HCT116 (cell line): ENCODE results near the gene CIDEA. TPM values are rescaled to one million over a fixed set of nuclear protein-coding genes. Genes with fewer than 3 reads are reported as not detected.

Experiments
- ATAC-seq: fragments of 200-7000 bp; cut with Tn5 transposase; 2 replicates; pipeline ENCODE4 v1.9.1; 2020; ENCODE audit warnings: mild to moderate bottlenecking, moderate library complexity
- BruUV-seq: library from RNA; stranded (reverse); fragments of 400-500 nt; replicated peaks from 2 replicates; lab custom pipeline; 2021; lab: Mats Ljungman, UMichigan
- CTCF ChIA-PET: fragments of 300-600 bp; sonication (Branson Sonifier 250); formaldehyde crosslinking; loops from one replicate; lab custom pipeline; 2021; ENCODE audit warnings: antibody characterized with exemption; lab: Charles Lee
- POLR2A ChIA-PET: fragments of 300-600, 350-600 bp; sonication (Branson Sonifier 250); formaldehyde crosslinking; loops from one replicate; lab custom pipeline; 2021; ENCODE audit warnings: antibody characterized with exemption; lab: Charles Lee
- RAD21 ChIA-PET, 2 experiments: fragments of 300-600 bp; sonication (Branson Sonifier 250); formaldehyde crosslinking; loops; one replicate each; lab custom pipeline; 2023; ENCODE audit warnings: low total read pairs in 2 of 2; ENCODE audit not compliant: uncharacterized antibody in 2 of 2, unreplicated experiment in 2 of 2, low non-redundant PET in 1 of 2; lab: Charles Lee
- DNase-seq: peaks from one replicate; pipeline ENCODE4 v3.0.0-alpha.2; 2010; ENCODE audit warnings: low read depth, low spot score
- H2AFZ ChIP-seq: fragments of 200-600 bp; shearing (Covaris generic), sonication (generic); 2 replicates; pipeline ENCODE4 v1.6.1; 2017; ENCODE audit warnings: low read depth, mixed run types, mixed read lengths, antibody characterized with exemption, low read length; ENCODE audit not compliant: poor library complexity, severe bottlenecking
- H3K27ac ChIP-seq: 2 replicates; pipeline ENCODE4 v1.5.1; 2012; ENCODE audit warnings: low read depth, low read length
- H3K27me3 ChIP-seq: fragments of 200-600 bp; sonication (generic); 2 replicates; pipeline ENCODE4 v1.6.1; 2016; ENCODE audit warnings: mixed run types, low read length, mixed read lengths; ENCODE audit not compliant: insufficient read depth
- H3K36me3 ChIP-seq, 2 experiments: fragments of 200-500 bp in 1 of 2; fragments of 200-600 bp in 1 of 2; sonication (Bioruptor generic) in 1 of 2; sonication (generic) in 1 of 2; 2 replicates each; pipeline versions ENCODE4 v1.5.1 to v1.6.1; 2014 to 2016; ENCODE audit warnings: low read length in 2 of 2, inconsistent platforms in 1 of 2, mixed read lengths in 1 of 2, mixed run types in 1 of 2; ENCODE audit not compliant: insufficient read depth in 2 of 2, control insufficient read depth in 1 of 2
- H3K4me1 ChIP-seq, 2 experiments: fragments of 200-600 bp in 1 of 2; sonication (generic) in 1 of 2; 2 replicates each; pipeline versions ENCODE4 v1.5.1 to v1.6.1; 2012 to 2017; ENCODE audit warnings: low read length in 2 of 2, inconsistent platforms in 1 of 2, mild to moderate bottlenecking in 1 of 2, mixed read lengths in 1 of 2, mixed run types in 1 of 2, moderate library complexity in 1 of 2; ENCODE audit not compliant: insufficient read depth in 2 of 2, control insufficient read depth in 1 of 2
- H3K4me2 ChIP-seq: fragments of 200-600 bp; sonication (generic); 2 replicates; pipeline ENCODE4 v1.6.1; 2017; ENCODE audit warnings: mixed run types, low read length, mixed read lengths
- H3K4me3 ChIP-seq, 2 experiments: fragments of 200-600 bp in 1 of 2; sonication (generic) in 1 of 2; replicated peaks in 1 of 2; 2 replicates each; pipeline ENCODE4 v1.5.1; 2011 to 2016; ENCODE audit warnings: low read length in 2 of 2, control low read depth in 1 of 2, low read depth in 1 of 2, mild to moderate bottlenecking in 1 of 2, mixed read lengths in 1 of 2, mixed run types in 1 of 2
- H3K79me2 ChIP-seq: fragments of 200-600 bp; sonication (generic); 2 replicates; pipeline ENCODE4 v1.6.1; 2017; ENCODE audit warnings: mild to moderate bottlenecking, mixed run types, low read length, moderate library complexity, mixed read lengths; ENCODE audit not compliant: insufficient read depth
- H3K9ac ChIP-seq: fragments of 200-600 bp; sonication (generic); 2 replicates; pipeline ENCODE4 v1.6.1; 2016; ENCODE audit warnings: low read length, mixed read lengths
- H3K9me2 ChIP-seq: fragments of 200-600 bp; sonication (generic), shearing (Covaris generic); 2 replicates; pipeline ENCODE4 v1.6.1; 2017; ENCODE audit warnings: mixed run types, mild to moderate bottlenecking, moderate library complexity; ENCODE audit not compliant: insufficient read depth
- H3K9me3 ChIP-seq, 2 experiments: fragments of 200-500 bp in 1 of 2; fragments of 200-600 bp in 1 of 2; sonication (Bioruptor generic) in 1 of 2; sonication (generic) in 1 of 2; 2 replicates each; pipeline ENCODE4 v1.6.1; 2014 to 2017; ENCODE audit warnings: low read length in 2 of 2, mixed read lengths in 2 of 2, inconsistent platforms in 1 of 2, low read depth in 1 of 2, mild to moderate bottlenecking in 1 of 2, mixed run types in 1 of 2, moderate library complexity in 1 of 2; ENCODE audit not compliant: control insufficient read depth in 1 of 2, insufficient read depth in 1 of 2
- H4K20me1 ChIP-seq: fragments of 200-600 bp; sonication (generic), shearing (Covaris generic); 2 replicates; pipeline ENCODE4 v1.6.1; 2017; ENCODE audit warnings: mixed run types, mild to moderate bottlenecking, moderate library complexity; ENCODE audit not compliant: insufficient read depth
- CBX3 ChIP-seq: IDR thresholded peaks from 2 replicates; pipeline ENCODE4 v1.6.1; 2012; ENCODE audit warnings: low read depth
- CTCF ChIP-seq, 3 experiments: fragments of 200-600 bp in 1 of 3; sonication (generic) in 1 of 3; IDR thresholded peaks in 2 of 3; conservative IDR thresholded peaks in 1 of 3; 2 replicates each; pipeline ENCODE4 v1.5.1; 2012 to 2017; ENCODE audit warnings: low read depth in 2 of 3, low read length in 2 of 3, antibody characterized with exemption in 1 of 3, borderline replicate concordance in 1 of 3, control low read depth in 1 of 3, mild to moderate bottlenecking in 1 of 3, mixed read lengths in 1 of 3, mixed run types in 1 of 3, moderate library complexity in 1 of 3; ENCODE audit not compliant: insufficient read depth in 1 of 3
- EGR1 ChIP-seq: IDR thresholded peaks from 2 replicates; pipeline ENCODE4 v1.6.1; 2012; ENCODE audit warnings: low read depth
- ELF1 ChIP-seq: IDR thresholded peaks from 2 replicates; pipeline ENCODE4 v1.6.1; 2012; ENCODE audit warnings: low read depth, borderline replicate concordance
- EZH2 ChIP-seq: fragments of 200-600 bp; sonication (generic); IDR thresholded peaks from 2 replicates; pipeline ENCODE4 v1.6.1; 2017; ENCODE audit warnings: antibody characterized with exemption, mixed run types
- EZH2phosphoT487 ChIP-seq: fragments of 200-600 bp; IDR thresholded peaks from 2 replicates; pipeline ENCODE4 v1.6.1; 2018; ENCODE audit warnings: antibody characterized with exemption, borderline replicate concordance
- POLR2A ChIP-seq: IDR thresholded peaks from 2 replicates; pipeline ENCODE4 v1.7.0; 2011; ENCODE audit warnings: borderline replicate concordance; ENCODE audit not compliant: insufficient read depth, insufficient read length; ENCODE audit errors: extremely low read depth
- RAD21 ChIP-seq: IDR thresholded peaks from 2 replicates; pipeline ENCODE4 v1.6.1; 2012; ENCODE audit warnings: low read depth, mild to moderate bottlenecking
- SP1 ChIP-seq: IDR thresholded peaks from 2 replicates; pipeline ENCODE4 v1.6.1; 2012; ENCODE audit warnings: low read depth
- SRF ChIP-seq: IDR thresholded peaks from 2 replicates; pipeline ENCODE4 v1.6.1; 2012; ENCODE audit warnings: low read depth
- ZFX ChIP-seq: fragments of 450-650 bp; IDR thresholded peaks from 2 replicates; pipeline ENCODE4 v1.6.1; 2017
- intact Hi-C: fragments of 100-400 bp; cut with micrococcal nuclease; formaldehyde crosslinking; loops from 2 replicates; pipeline ENCODE4 v1.10.0; 2022
- total RNA-seq: library from RNA; stranded (reverse); gene quantifications from one replicate; pipeline ENCODE4 v1.2.1, GENCODE V29; 2021; ENCODE audit not compliant: unreplicated experiment

The CIDEA gene
- total RNA-seq, 1 experiment from 2014 or later, result not detected

- H3K4me2 ChIP-seq, result no peak overlapping the region
- no peak for DNase-seq
- no peak for TF ChIP-seq ZFX
- TF ChIP-seq ELF1, result no peak
- no peak for TF ChIP-seq EZH2phosphoT487
- no peak for TF ChIP-seq RAD21
- TF ChIP-seq EZH2, result no peak
- TF ChIP-seq CTCF (IDR thresholded peaks at IDR 0.05 in 2 of 3, conservative IDR thresholded peaks at IDR 0.05 in 1 of 3; ENCODE audit: borderline replicate concordance in 1 of 3, insufficient read depth in 1 of 3, low read depth in 2 of 3, low read length in 2 of 3), result no peak
- no peak for TF ChIP-seq POLR2A
- TF ChIP-seq SP1, result no peak
- intact Hi-C loops, result no loop called here
- no peak overlapping the region for H3K4me3 ChIP-seq
- no peaks in the 10 kb centered on the region for H3K27me3 ChIP-seq
- no peaks in the 10 kb centered on the region for H3K9me3 ChIP-seq
- no TSS peak for BruUV-seq
- no peaks in the 10 kb centered on the region for H3K79me2 ChIP-seq
- ATAC-seq, result no peak
- no peaks in the 10 kb centered on the region for H3K36me3 ChIP-seq
- POLR2A ChIA-PET, result no interaction called here
- H4K20me1 ChIP-seq, result no peaks in the 10 kb centered on the region
- H3K4me1 ChIP-seq, result peaks cover 16 to 38% of the 10 kb centered on the region in 2 experiments
- RAD21 ChIA-PET, result no interaction called here
- no peak overlapping the region for H3K9ac ChIP-seq
- no peak overlapping the region for H2AFZ ChIP-seq
- no peaks in the 10 kb centered on the region for H3K9me2 ChIP-seq
- no peak overlapping the region for H3K27ac ChIP-seq
- CTCF ChIA-PET, result no interaction called here
Measured at GRCh38 chr18:12291690-12292089, 37.5 kb downstream of the CIDEA start.

GRCh38 chr18:12293831-12294230 is 39.7 kb downstream of the CIDEA start:
- H4K20me1 ChIP-seq, result no peaks in the 10 kb centered on the region
- H3K9ac ChIP-seq, result no peak overlapping the region
- no peak overlapping the region for H3K27ac ChIP-seq
- H3K4me2 ChIP-seq, result no peak overlapping the region
- no peak for TF ChIP-seq EGR1
- no peak for TF ChIP-seq CBX3
- no peak for TF ChIP-seq SRF
- TF ChIP-seq CTCF (IDR thresholded peaks at IDR 0.05 in 2 of 3, conservative IDR thresholded peaks at IDR 0.05 in 1 of 3; ENCODE audit: borderline replicate concordance in 1 of 3, insufficient read depth in 1 of 3, low read depth in 2 of 3, low read length in 2 of 3), result no peak
- no peak for TF ChIP-seq ELF1
- no peaks in the 10 kb centered on the region for H3K27me3 ChIP-seq
- RAD21 ChIA-PET, result no interaction called here
- BruUV-seq, result no TSS peak
- H2AFZ ChIP-seq, result no peak overlapping the region
- H3K4me3 ChIP-seq, result no peak overlapping the region
- no peak for ATAC-seq
- intact Hi-C loops, result no loop called here
- POLR2A ChIA-PET, result no interaction called here
- H3K79me2 ChIP-seq, result no peaks in the 10 kb centered on the region
- CTCF ChIA-PET, result no interaction called here
- H3K36me3 ChIP-seq, result no peaks in the 10 kb centered on the region
- DNase-seq, result no peak
- H3K4me1 ChIP-seq, result peaks cover 1 to 17% of the 10 kb centered on the region in 2 experiments
- no peaks in the 10 kb centered on the region for H3K9me2 ChIP-seq
- no peaks in the 10 kb centered on the region for H3K9me3 ChIP-seq
